H1 (cell line): ENCODE data around the gene FAM210A. TPM values are rescaled to one million over a fixed set of nuclear protein-coding genes. Genes with fewer than 3 reads are reported as not detected.

Source experiments
- BACH1 ChIP-seq: IDR thresholded peaks from 2 replicates; pipeline ENCODE4 v1.6.1; 2012; ENCODE audit warnings: low read length, improper control_type of control experiment
- CHD1 ChIP-seq: IDR thresholded peaks from 2 replicates; pipeline ENCODE4 v1.6.1; 2012; ENCODE audit warnings: low read depth, low read length, improper control_type of control experiment
- KDM1A ChIP-seq: fragments of 200-600, 300-600 bp; sonication (generic); IDR thresholded peaks from 2 replicates; pipeline ENCODE4 v1.7.1; 2016; ENCODE audit warnings: mild to moderate bottlenecking, low read length, borderline replicate concordance
- YY1 ChIP-seq: IDR thresholded peaks from 2 replicates; pipeline ENCODE4 v1.6.1; 2011; ENCODE audit warnings: low read depth, mild to moderate bottlenecking, low read length
- polyA plus RNA-seq, 7 experiments: library from polyadenylated mRNA; depleted of rRNA in 3 of 7; stranded (reverse) in 5 of 7; unstranded in 2 of 7; fragments of >200 nt in 5 of 7; fragments of 200-250 nt in 2 of 7; gene quantifications; 1 replicate in 5 of 7; 2 replicates in 1 of 7; 4 replicates in 1 of 7; pipeline versions ENCODE4 v1.2.1 to v1.2.3, GENCODE V29; 2011 to 2013; ENCODE audit warnings: missing spikeins in 2 of 7, mixed read lengths in 2 of 7
- total RNA-seq: library from RNA; stranded (reverse); fragmentation: NEBNext Ultra II Directional; extraction: Animal tissue kit (Norgen Biotek cat#: 25700); gene quantifications from 2 replicates; pipeline ENCODE4 v1.2.1, GENCODE V29; 2021
- TF ChIP-seq, protein P1 (sequence below): IDR thresholded peaks from 2 replicates; pipeline ENCODE4 v1.6.1; 2012; ENCODE audit warnings: inconsistent platforms

The FAM210A gene
- total and polyA plus RNA-seq, 2 of the 8 experiments (the other 6 are each of a cell fraction or from before 2014, with no cell fraction given): 8.2 to 25.4 TPM

DNA sequence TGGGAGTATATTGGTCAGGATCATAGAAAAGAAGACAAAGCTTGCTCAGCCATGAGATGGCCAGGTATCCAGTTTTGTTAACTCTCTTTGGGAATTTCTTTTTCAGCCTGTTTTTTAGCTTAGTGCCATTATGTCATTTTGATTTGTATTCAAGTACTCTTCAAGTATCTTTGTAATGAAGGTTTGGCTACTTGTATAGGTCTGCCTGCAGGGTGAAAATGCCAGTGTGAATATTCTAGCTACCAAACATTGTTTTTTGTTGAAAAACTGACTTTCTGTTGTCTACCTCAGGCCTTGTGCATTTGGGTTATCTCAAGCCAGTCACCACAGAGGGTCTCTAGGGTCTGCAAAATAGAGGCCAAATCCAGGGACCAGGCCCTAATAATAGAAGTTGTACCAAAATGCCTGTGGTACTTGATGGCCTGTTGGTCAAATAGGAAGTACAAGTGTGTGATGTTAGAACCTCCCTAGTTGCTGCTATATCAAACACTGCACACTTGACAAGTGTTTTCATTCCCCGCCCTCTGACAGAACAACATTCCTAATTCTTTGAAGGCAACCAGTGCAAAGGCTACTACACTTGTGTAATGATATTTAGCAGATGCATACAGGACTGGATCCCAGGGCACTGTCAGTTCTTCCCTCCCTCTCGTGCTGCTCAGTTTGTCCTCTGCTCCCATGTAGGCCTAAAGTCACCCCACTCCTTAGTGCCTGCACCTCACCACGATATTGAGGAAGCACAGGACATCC lies 36.5 kb upstream of the FAM210A start (continued):
- TF ChIP-seq YY1 (no peak), BACH1 (no peak), CHD1 (no peak), KDM1A (no peak)
- TF ChIP-seq, protein P1, sequence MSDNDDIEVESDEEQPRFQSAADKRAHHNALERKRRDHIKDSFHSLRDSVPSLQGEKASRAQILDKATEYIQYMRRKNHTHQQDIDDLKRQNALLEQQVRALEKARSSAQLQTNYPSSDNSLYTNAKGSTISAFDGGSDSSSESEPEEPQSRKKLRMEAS: no peak
